HG02642 (cell line): ENCODE results near the gene PCLO.
"Not testable (repeated sequence)": the region's sequence is repeated elsewhere in the genome, so short reads cannot be mapped to it uniquely, and the experiment has no call there.

ENCODE experiments used
- ATAC-seq: cut with Tn5 transposase; IDR thresholded peaks from one replicate; pipeline ENCODE4 v1.9.1; 2021; ENCODE audit warnings: mild to moderate bottlenecking; ENCODE audit not compliant: unreplicated experiment, poor library complexity

PCLO gene

DNA sequence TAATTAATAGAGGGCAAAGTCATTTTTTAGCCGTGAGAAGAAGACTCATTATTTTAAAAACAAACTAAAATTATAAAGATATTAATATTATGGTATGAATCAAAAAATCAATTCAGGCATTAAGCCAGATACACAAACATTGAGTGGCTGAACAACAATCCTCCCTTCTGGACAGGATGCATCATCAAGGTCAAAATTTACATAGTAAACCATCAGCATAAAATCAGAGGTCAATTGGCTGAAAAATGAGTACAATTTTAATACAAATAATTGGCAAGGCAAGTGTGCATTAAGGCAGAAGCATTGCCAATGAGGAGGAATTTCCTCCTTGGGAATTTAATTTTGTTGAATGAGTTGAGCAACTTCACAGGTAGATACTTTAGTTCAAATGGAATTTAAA lies 108.2 kb downstream of the PCLO start:
- no peak for ATAC-seq

GRCh38 chr7:83053965-83054364 lies 108.7 kb downstream of the PCLO start:
- ATAC-seq = no peak

- ATAC-seq = no peak
Measured at GRCh38 chr7:83040484-83040883, 122.2 kb downstream of the PCLO start.

GRCh38 chr7:83038787-83039186 lies 123.9 kb downstream of the PCLO start:
- no peak for ATAC-seq

DNA sequence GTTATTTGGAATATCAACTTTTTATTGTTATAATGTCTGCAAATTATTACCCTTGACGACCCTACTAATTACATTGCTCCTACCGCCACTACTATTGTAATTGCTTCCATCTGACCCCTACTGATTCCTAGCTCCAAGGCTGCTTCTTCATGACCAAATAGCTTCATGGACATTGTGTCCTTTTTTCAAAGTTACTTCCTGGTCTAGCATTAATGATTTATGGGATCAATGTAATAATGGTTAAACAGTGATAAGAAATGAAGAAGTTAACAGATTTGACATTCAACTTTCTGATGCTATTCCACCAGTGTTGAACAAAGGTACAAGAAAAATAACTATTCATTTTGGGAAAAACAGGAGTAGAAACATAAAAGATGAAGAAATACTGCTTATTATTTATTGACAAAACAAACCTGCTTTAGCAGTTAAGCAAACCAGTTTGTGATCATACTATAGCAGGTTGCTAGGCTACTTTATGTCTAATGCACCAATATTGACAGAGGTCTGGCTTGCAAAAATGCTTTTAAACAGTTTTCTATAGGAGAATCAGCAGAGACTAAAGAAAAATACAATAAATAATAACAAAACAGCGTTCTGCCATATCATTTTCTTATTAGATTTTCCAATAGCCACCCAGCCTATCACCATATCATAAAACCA lies 125.8 kb downstream of the PCLO start:
- ATAC-seq = no peak

DNA sequence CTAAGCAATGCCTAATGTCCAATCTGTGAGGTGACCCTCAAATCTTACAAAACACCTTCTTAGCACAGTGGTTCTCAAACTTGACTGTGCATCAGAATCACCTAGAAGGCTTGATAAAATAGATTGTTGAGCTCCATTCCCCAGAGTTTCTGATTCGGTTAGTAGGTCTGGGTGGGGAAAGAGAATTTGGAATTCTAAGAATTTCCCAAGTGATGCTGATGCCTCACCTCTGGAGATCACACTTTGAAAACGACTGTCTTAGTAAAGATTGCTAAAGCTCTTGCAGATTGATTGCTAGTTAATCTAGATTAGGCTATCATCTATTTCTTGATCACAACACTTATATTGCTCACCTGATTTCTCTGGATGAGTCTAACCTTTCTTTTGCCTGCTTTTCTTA lies 126.6 kb downstream of the PCLO start:
- ATAC-seq = no peak

DNA sequence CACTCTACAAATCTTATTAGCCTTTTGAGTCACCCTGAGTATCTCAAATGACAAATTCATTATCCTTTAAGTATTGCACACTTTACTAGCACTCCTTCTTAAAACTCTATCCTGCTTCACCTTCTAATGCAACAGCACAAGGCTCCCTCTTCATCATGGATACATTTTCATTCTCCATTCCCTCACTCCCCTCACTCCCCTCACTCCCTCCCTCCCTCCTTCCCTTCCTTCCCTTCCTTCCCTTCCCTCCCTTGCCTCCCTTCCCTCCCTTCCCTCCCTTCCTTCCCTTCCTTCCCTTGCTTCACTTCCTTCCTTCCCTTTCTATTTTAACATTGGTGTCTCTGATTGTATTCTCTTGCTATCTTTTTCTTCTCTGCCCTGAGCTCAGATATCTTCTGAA lies 130.5 kb downstream of the PCLO start:
- no peak for ATAC-seq

DNA sequence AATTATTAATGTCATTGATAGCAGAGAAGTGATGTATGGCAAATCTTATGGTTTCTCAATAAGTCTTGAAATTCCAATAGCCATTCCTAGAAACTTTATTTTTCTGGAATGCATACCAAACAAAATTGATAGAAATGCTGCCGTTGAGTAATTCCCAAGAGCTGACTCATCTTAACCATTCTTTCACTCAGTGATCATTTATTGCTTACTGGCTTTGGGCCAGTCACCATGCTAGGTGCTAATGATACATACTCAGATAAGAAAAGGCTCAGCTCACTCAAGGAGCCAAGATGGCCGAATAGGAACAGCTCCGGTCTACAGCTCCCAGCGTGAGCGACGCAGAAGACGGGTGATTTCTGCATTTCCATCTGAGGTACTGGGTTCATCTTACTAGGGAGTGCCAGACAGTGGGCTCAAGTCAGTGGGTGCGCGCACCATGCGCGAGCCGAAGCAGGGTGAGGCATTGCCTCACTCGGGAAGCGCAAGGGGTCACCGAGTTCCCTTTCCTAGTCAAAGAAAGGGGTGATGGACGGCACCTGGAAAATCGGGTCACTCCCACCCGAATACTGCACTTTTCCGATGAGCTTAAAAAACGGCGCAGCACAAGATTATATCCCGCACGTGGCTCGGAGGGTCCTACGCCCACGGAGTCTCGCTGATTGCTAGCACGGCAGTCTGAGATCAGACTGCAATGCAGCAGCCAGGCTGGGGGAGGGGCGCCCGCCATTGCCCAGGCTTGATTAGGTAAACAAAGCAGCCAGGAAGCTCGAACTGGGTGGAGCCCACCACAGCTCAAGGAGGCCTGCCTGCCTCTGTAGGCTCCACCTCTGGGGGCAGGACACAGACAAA lies 138.6 kb downstream of the PCLO start:
- ATAC-seq = not testable (repeated sequence)

- no peak for ATAC-seq
Measured at GRCh38 chr7:83021032-83021431, 141.7 kb downstream of the PCLO start.

DNA sequence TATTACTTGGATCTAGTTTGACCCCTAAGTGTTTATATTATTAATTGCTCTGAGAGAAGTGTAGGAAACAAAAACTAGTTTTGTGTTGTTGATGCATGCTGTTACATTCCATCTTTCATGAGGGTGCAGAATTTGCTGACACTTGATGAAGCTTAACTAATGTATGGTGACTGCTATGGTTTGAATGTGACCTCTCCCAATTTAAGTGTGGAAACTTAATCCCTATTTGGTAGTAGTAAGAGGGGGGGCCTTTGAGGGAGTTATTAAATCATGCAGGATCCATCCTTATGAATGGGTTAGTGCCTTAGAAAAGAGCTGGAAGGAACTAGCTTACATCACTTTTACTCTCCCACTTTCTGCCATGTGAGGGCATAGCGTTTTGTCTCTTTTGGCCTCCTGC lies 142.5 kb downstream of the PCLO start:
- ATAC-seq = no peak

- no peak for ATAC-seq
Measured at GRCh38 chr7:83015916-83016315, 146.8 kb downstream of the PCLO start.

DNA sequence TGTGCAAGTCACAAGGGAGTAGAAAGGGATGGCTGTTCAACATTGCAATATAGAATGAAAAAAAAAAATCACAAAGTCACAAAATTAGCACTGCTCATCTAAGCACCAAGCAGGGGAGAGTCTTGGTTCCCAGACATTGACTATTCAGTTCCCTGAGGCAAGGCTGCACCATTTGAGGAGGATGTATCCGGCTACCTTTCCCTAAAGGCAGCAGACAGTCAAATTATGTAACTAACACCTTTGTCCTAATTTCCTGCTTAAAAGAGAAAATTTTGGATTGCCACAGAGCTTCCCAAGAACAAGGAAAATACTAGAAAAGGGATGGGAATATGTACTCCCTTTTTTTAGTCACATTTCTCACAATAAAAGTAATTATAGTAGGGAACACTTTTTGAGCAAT lies 148.1 kb downstream of the PCLO start:
- no peak for ATAC-seq

GRCh38 chr7:83011954-83012353 lies 150.7 kb downstream of the PCLO start:
- no peak for ATAC-seq

DNA sequence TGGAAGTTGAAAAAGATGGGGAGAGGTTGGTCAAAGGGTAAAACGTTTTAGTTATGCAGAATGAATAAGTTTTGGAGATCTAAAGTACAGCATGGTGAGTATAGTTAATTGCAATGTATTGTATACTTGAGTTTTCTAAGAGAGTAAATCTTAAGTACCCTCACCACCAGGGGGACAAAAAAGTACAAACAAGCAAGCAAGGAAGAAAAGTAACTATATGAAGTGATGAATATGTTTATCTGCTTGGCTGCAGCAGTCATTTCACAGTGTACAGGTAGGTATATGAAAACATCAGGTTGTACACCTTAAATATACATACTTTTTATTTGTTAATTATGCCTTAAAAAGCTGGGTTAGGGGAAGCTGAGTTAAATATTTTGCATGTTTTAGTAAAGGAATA lies 157.3 kb downstream of the PCLO start:
- ATAC-seq = no peak

DNA sequence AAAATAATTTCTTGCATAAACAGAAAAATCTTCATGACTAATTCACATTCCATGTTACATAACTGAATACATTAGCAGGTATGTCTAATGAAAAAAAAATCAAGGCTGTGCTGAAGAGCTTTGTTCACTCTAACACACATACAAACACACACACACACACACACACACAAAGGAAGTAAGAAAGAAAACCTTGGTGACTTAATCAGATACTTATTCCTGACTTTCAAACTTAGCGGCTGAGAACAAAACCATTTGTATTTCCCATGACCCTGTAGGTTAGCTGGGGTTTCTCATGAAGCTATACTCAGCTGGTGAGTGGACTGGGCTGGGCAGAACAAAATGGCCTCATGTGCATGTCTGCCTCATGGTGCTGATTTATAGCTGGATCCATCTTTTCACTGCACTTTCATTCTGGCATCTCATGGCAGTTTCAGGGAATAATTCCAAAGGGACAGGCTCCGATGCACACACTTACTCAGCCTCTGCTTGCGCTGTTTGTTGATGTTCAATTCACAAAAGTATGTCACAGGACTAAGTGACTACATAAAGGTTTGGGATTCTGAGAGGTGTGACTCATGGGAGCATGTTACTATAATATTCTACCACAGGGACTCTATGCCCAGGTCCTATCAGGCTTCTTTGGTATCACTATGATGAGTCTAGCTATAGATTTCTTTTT lies 161.2 kb downstream of the PCLO start:
- no peak for ATAC-seq

- no peak for ATAC-seq
Measured at GRCh38 chr7:82998436-82998835, 164.2 kb downstream of the PCLO start.

- ATAC-seq = no peak
Measured at GRCh38 chr7:82985144-82985802, 177.4 kb downstream of the PCLO start.

- no peak for ATAC-seq
Measured at GRCh38 chr7:82980130-82980788, 182.4 kb downstream of the PCLO start.

- ATAC-seq = no peak
Measured at GRCh38 chr7:82975811-82976468, 186.7 kb downstream of the PCLO start.

DNA sequence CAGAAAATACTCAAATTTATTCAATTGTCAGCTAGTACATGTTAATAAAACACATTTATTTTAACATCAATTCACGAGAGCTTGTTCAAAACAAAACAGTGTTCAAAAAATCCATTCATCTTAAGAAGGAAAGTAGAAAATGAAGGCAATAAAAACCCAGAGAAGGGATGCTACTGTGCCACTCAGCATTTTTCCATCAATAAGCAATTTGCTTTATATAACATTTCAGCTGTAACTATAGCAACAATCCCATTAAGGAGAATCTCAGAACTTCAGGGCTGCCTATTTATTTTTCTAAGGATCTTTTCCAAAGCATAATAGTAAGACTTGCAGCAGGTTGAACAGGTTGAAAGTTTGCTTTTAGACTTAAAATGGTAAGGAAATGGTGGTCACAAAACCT lies 190.5 kb downstream of the PCLO start:
- ATAC-seq = no peak
